Activated CD8-positive, alpha-beta memory T cell treated with anti-CD3 and anti-CD28 coated beads, Interleukin-2, amount 10 ng/mL, durations not matched to agents 7 days and 5 days (primary cell): ENCODE results near the gene UMODL1. TPM values are rescaled to one million over a fixed set of nuclear protein-coding genes. Genes with fewer than 3 reads are reported as not detected.

Source experiments
- ATAC-seq: fragments of 150-1000 bp; cut with Tn5 transposase; one replicate; pipeline ENCODE4 v1.10.0; 2021; ENCODE audit warnings: moderate library complexity
- CTCF ChIA-PET: fragments of 350-600 bp; sonication (Branson Sonifier 250); formaldehyde crosslinking; loops from one replicate; lab custom pipeline; 2021; ENCODE audit warnings: antibody characterized with exemption; lab: Charles Lee
- DNase-seq: peaks from one replicate; pipeline ENCODE4 v3.0.0-alpha.2; 2020
- H3K27ac Mint-ChIP-seq: one replicate; pipeline ENCODE4 v1.8.0; 2021; ENCODE audit warnings: mild to moderate bottlenecking, mixed read lengths
- H3K27me3 Mint-ChIP-seq: one replicate; pipeline ENCODE4 v1.8.0; 2021; ENCODE audit warnings: mixed read lengths
- H3K36me3 Mint-ChIP-seq: one replicate; pipeline ENCODE4 v1.8.0; 2021; ENCODE audit warnings: mild to moderate bottlenecking, mixed read lengths
- H3K4me1 Mint-ChIP-seq: one replicate; pipeline ENCODE4 v1.8.0; 2021; ENCODE audit warnings: mixed read lengths
- H3K4me3 Mint-ChIP-seq: one replicate; pipeline ENCODE4 v1.8.0; 2021; ENCODE audit warnings: mild to moderate bottlenecking, moderate library complexity, mixed read lengths
- H3K9me3 Mint-ChIP-seq: one replicate; pipeline ENCODE4 v1.8.0; 2022; ENCODE audit warnings: low read depth, mixed read lengths
- total RNA-seq, 2 experiments: library from RNA; stranded (reverse); gene quantifications; one replicate each; pipeline ENCODE4 v1.2.3, GENCODE V29; 2021

The UMODL1 gene, protein sequence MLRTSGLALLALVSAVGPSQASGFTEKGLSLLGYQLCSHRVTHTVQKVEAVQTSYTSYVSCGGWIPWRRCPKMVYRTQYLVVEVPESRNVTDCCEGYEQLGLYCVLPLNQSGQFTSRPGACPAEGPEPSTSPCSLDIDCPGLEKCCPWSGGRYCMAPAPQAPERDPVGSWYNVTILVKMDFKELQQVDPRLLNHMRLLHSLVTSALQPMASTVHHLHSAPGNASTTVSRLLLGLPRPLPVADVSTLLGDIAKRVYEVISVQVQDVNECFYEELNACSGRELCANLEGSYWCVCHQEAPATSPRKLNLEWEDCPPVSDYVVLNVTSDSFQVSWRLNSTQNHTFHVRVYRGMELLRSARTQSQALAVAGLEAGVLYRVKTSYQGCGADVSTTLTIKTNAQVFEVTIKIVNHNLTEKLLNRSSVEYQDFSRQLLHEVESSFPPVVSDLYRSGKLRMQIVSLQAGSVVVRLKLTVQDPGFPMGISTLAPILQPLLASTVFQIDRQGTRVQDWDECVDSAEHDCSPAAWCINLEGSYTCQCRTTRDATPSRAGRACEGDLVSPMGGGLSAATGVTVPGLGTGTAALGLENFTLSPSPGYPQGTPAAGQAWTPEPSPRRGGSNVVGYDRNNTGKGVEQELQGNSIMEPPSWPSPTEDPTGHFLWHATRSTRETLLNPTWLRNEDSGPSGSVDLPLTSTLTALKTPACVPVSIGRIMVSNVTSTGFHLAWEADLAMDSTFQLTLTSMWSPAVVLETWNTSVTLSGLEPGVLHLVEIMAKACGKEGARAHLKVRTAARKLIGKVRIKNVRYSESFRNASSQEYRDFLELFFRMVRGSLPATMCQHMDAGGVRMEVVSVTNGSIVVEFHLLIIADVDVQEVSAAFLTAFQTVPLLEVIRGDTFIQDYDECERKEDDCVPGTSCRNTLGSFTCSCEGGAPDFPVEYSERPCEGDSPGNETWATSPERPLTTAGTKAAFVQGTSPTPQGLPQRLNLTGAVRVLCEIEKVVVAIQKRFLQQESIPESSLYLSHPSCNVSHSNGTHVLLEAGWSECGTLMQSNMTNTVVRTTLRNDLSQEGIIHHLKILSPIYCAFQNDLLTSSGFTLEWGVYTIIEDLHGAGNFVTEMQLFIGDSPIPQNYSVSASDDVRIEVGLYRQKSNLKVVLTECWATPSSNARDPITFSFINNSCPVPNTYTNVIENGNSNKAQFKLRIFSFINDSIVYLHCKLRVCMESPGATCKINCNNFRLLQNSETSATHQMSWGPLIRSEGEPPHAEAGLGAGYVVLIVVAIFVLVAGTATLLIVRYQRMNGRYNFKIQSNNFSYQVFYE
- under 1 TPM in 1 of 2 experiments, not detected in 1; 0.05 TPM for total RNA-seq

DNA sequence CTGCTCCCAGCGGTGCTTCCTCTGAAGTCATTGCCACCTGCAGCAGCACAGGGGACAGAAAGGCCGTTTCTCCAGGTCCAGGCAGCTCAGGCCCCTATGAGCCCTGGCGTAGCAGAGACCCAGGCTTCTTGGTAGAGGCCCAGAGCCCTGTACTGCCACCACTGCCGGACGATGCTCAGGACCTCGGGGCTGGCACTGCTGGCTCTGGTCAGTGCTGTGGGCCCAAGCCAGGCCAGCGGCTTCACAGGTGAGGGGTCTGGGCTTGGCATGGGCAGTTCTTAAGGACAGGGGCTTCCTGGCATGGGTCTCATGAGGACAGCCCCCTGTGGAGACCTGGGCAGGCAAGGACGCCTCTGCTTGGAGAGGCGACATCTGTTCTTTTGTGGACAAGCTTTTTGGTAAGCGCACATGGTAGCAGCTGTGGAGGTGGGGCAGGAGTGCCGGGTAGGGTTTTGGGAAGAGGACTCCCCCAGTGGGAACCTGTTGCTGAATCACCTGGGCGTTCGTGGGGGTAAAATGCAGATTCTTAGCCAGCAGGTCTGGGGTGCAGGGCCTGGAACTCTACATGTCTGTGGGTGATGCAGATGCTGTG lies at the start of gene UMODL1:
TSS of gene UMODL1 (plus strand) at position 172 of the 592 bp plus-strand sequence. CDS start at position 172, 0 bp downstream.
- no peak within 1 kb of the TSS for H3K4me3 Mint-ChIP-seq
- CTCF ChIA-PET = no interaction called here
- ATAC-seq (no peak), DNase-seq (no peak)
- H3K27me3 Mint-ChIP-seq = peaks cover 7% of the 10 kb centered on the region
- H3K27ac Mint-ChIP-seq = no peak within 1 kb of the TSS
- no peaks in the 10 kb centered on the region for H3K9me3 Mint-ChIP-seq
- H3K4me1 Mint-ChIP-seq = no peaks in the 10 kb centered on the region
- H3K36me3 Mint-ChIP-seq = no peaks in the 10 kb centered on the region

DNA sequence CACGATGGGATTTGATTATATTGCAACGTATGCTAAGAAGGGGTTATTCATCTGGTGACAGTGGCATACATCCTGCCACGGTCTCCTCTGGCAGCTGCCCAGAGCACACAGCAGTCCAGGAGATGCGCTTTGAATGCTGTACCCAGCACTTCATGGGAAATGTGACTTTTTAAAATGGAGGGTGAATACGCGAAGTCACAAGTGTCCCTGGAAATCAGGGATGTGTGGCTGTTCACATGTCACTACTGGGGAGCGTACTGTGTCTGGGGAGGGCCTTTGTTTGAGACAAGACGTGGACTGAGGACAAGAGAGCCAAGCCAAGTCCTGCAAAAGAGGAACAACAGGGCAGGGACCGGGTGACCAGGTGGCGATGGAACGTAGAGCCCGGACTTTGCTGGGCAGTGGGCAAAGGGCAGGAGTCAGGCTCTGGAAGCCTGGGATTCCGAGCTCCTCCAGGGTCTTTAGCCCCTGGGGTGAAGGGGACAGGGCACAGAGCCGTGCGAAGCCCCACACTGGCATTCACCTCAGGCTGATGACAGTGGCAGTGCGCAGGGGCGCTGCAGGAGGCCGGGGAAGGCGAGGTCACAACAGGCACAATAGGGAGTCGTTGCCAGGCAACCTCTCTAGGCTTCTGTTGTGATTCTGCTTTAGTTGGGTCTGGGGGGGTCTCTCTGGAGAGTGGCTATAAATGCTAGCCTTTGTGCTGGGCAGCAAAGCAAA lies 49.6 kb upstream of the UMODL1 start:
- no peak overlapping the region for H3K4me3 Mint-ChIP-seq
- H3K4me1 Mint-ChIP-seq = no peaks in the 10 kb centered on the region
- DNase-seq (no peak), ATAC-seq (no peak)
- H3K9me3 Mint-ChIP-seq = no peaks in the 10 kb centered on the region
- H3K36me3 Mint-ChIP-seq = no peaks in the 10 kb centered on the region
- H3K27me3 Mint-ChIP-seq = peaks cover 3% of the 10 kb centered on the region
- CTCF ChIA-PET = interaction anchor here (1.5 kb wide), 1 partner anchor 96 kb away, joined by 4 read pairs; no protein-coding TSS in a partner anchor
- H3K27ac Mint-ChIP-seq = no peak overlapping the region

GRCh38 chr21:42022091-42022430 lies 49.1 kb upstream of the UMODL1 start:
- Mint-ChIP-seq H3K9me3 (no peaks in the 10 kb centered on the region), H3K27ac (no peak overlapping the region), H3K27me3 (peaks cover 3% of the 10 kb centered on the region), H3K4me1 (no peaks in the 10 kb centered on the region), H3K4me3 (no peak overlapping the region), H3K36me3 (no peaks in the 10 kb centered on the region)
- CTCF ChIA-PET = interaction anchor here (1.5 kb wide), 1 partner anchor 95 kb away, joined by 4 read pairs; no protein-coding TSS in a partner anchor
- DNase-seq = no peak
- no peak for ATAC-seq

DNA sequence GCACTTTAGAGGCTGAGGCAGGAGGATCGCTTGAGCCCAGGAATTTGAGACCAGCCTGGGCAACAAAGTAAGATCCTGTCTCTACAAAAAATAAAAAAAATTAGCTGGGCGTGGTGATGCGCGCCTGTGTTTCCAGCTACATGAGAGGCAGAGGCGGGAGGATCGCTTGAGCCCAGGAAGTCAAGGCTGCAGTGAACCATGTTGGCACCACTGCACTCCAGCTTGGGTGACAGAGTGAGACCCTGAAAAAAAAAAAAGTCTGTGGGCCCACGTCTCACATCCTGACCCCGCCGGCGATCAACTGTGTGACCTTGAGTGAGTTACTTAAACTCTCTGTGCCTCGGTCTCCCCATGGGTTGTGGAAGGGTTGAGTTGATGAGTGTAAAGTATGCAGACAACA lies 48.2 kb upstream of the UMODL1 start:
- CTCF ChIA-PET = no interaction called here
- Mint-ChIP-seq H3K4me3 (no peak overlapping the region), H3K9me3 (no peaks in the 10 kb centered on the region), H3K27me3 (peaks cover 3% of the 10 kb centered on the region), H3K36me3 (no peaks in the 10 kb centered on the region), H3K4me1 (no peaks in the 10 kb centered on the region), H3K27ac (no peak overlapping the region)
- ATAC-seq = no peak
- DNase-seq = no peak

- H3K27ac Mint-ChIP-seq = no peak overlapping the region
- no peak overlapping the region for H3K4me3 Mint-ChIP-seq
Measured at GRCh38 chr21:42025376-42026081, 45.6 kb upstream of the UMODL1 start.

DNA sequence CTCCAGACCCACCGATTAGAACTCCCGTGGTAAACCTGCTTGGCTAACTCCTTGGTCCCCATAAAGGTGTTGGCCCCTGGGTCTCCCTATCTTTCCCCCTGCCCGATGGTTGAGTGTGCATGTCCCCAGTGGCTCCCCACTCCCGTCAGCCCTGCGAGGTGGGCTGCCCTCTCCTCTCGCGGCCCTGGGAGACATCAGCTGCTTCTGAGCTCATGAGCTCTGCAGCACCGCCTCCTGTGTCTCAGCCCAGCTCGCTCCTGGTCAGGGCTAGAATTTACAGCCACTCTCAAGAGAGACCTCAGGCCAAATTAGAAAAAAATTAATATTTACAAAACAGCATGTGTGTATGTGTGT lies 45.1 kb upstream of the UMODL1 start:
- H3K4me3 Mint-ChIP-seq = no peak overlapping the region
- no peak for ATAC-seq

More at GRCh38 chr21:42025376-42026081, 45.6 kb upstream of the UMODL1 start:
- no peaks in the 10 kb centered on the region for H3K9me3 Mint-ChIP-seq
- H3K27me3 Mint-ChIP-seq = no peaks in the 10 kb centered on the region
- ATAC-seq (no peak), DNase-seq (no peak)
- CTCF ChIA-PET = interaction anchor here (1.0 kb wide), 2 partner anchors 10 to 31 kb away, joined by 3 read pairs; no protein-coding TSS in a partner anchor
- H3K4me1 Mint-ChIP-seq = no peaks in the 10 kb centered on the region
- H3K36me3 Mint-ChIP-seq = no peaks in the 10 kb centered on the region

GRCh38 chr21:42027085-42027821 lies 43.9 kb upstream of the UMODL1 start:
- no peak overlapping the region for H3K4me3 Mint-ChIP-seq
- no peaks in the 10 kb centered on the region for H3K36me3 Mint-ChIP-seq
- no peak for DNase-seq
- H3K27me3 Mint-ChIP-seq = peaks cover 4% of the 10 kb centered on the region
- H3K9me3 Mint-ChIP-seq = no peaks in the 10 kb centered on the region
- CTCF ChIA-PET = no interaction called here
- no peaks in the 10 kb centered on the region for H3K4me1 Mint-ChIP-seq
- no peak overlapping the region for H3K27ac Mint-ChIP-seq
- no peak for ATAC-seq

More for the DNA sequence above, 45.1 kb upstream of the UMODL1 start:
- Mint-ChIP-seq H3K27ac (no peak overlapping the region), H3K4me1 (no peaks in the 10 kb centered on the region), H3K36me3 (no peaks in the 10 kb centered on the region), H3K27me3 (no peaks in the 10 kb centered on the region), H3K9me3 (no peaks in the 10 kb centered on the region)
- DNase-seq = no peak
- CTCF ChIA-PET = interaction anchor here (1.0 kb wide), 1 partner anchor 9 kb away, joined by 3 read pairs; no protein-coding TSS in a partner anchor

DNA sequence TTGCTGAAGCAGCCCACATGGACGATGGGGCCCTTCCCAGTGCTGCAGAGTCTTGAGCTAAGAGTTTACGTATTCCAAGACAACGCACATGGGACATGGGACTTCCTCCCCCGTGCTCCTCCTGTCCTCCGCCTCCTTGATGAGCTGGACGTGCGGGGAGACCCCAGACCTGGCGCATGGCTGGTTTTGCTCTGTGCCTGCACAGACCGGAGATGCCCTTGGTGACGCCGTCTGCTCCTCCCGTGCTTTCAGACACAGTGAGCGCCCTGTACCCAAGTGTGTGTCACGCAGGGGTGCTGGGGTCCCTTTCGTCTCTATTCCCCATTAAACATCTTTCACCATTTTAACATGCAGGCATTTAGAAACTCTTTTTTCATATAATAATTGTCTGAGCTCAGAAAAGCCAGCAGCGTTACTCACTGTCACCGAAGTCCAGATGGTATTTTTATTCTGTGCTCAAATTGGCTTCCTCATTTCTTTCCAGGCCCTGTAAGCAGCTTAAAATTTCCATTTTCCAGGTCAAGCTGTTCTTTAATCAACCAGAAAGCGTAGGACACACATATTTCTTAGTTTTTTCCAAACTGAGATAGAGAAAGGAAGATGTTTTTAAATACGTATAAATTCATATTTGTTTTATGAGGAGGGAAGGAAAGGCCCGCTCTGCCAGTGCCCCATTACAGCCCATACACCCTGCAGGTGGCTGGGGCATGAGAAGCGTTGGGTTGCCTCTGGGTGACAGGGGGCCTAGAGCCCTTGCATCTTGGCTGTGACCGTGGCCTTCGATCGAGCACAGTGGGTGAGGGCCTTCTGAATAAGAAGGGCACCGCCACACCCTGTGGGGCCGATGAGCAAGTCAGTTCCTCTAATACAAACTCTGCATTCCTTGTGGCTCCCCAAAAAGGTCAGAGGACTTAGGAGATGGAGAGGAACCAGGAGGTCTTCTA lies 43.0 kb upstream of the UMODL1 start:
- no peak for DNase-seq
- H3K27me3 Mint-ChIP-seq = peaks cover 4% of the 10 kb centered on the region
- H3K36me3 Mint-ChIP-seq = no peaks in the 10 kb centered on the region
- H3K4me1 Mint-ChIP-seq = no peaks in the 10 kb centered on the region
- no peaks in the 10 kb centered on the region for H3K9me3 Mint-ChIP-seq
- CTCF ChIA-PET = no interaction called here
- ATAC-seq = no peak
- no peak overlapping the region for H3K27ac Mint-ChIP-seq
- H3K4me3 Mint-ChIP-seq = no peak overlapping the region

DNA sequence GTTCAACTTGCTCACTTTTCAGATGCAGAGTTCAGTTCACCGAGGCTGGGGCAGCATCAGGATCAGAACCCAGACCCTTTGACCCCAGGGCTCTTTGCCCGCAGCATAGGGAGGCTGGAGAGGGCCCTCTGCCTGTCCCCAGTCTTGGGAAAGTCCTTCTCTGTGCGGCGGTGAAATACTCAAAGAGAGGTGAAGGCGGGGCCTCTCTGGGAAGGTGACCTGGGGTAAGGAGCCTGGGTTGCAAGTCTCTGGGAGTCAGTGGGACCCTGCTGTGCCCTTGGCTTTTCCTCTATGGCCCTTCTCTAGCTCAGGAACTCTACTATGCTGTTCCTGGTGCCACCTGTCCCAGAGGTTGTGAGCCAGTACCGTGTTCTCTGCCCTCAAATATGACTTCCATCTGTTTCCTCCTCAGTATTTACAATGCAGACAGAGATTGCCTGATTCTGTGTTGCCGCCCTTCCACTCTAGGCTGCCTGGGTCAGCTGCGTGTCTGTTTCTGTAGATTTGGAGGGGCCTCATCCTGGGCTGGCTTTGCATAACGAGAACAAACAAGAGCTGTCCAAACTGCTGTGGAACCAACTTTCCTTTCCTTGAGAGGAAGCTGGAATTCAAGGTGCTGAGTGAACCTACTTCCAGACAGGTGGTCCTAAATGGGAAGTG lies 42.2 kb upstream of the UMODL1 start:
- H3K9me3 Mint-ChIP-seq = no peaks in the 10 kb centered on the region
- ATAC-seq (no peak), DNase-seq (no peak)
- no peaks in the 10 kb centered on the region for H3K4me1 Mint-ChIP-seq
- peaks cover 4% of the 10 kb centered on the region for H3K27me3 Mint-ChIP-seq
- CTCF ChIA-PET = no interaction called here
- no peak overlapping the region for H3K27ac Mint-ChIP-seq
- no peak overlapping the region for H3K4me3 Mint-ChIP-seq
- no peaks in the 10 kb centered on the region for H3K36me3 Mint-ChIP-seq

GRCh38 chr21:42030311-42030710 lies 40.8 kb upstream of the UMODL1 start:
- H3K27ac Mint-ChIP-seq = no peak overlapping the region
- peaks cover 4% of the 10 kb centered on the region for H3K27me3 Mint-ChIP-seq
- CTCF ChIA-PET = no interaction called here
- ATAC-seq (no peak), DNase-seq (no peak)
- H3K4me3 Mint-ChIP-seq = no peak overlapping the region
- H3K9me3 Mint-ChIP-seq = no peaks in the 10 kb centered on the region
- H3K36me3 Mint-ChIP-seq = no peaks in the 10 kb centered on the region
- no peaks in the 10 kb centered on the region for H3K4me1 Mint-ChIP-seq
